Left lobe of liver (tissue), 2 donors: Measurements from ENCODE around the gene PITPNC1. TPM values are rescaled to one million over a fixed set of nuclear protein-coding genes. Genes with fewer than 3 reads are reported as not detected.
"Not testable (repeated sequence)": the region's sequence is repeated elsewhere in the genome, so short reads cannot be mapped to it uniquely, and the experiment has no call there.

ENCODE experiments used
- ATAC-seq: fragments of 200-7000 bp; cut with Tn5 transposase; one replicate; pipeline ENCODE4 v1.9.1; 2020; ENCODE audit warnings: mild to moderate bottlenecking, moderate library complexity
- DNase-seq: peaks from one replicate; pipeline ENCODE4 v3.0.0-alpha.2; 2020; ENCODE audit warnings: low spot score
- total RNA-seq: library from RNA; stranded (reverse); gene quantifications from one replicate; pipeline ENCODE4 v1.2.1, GENCODE V29; 2021
- donor health status: DM: no; HTN: no; CAD: no; lungs with moderate emphysema.
- donor health status: DM: no; HTN: yes; CAD: no.

PITPNC1 gene
- total RNA-seq, 1 donor from 2014 or later = 13.1 TPM

DNA sequence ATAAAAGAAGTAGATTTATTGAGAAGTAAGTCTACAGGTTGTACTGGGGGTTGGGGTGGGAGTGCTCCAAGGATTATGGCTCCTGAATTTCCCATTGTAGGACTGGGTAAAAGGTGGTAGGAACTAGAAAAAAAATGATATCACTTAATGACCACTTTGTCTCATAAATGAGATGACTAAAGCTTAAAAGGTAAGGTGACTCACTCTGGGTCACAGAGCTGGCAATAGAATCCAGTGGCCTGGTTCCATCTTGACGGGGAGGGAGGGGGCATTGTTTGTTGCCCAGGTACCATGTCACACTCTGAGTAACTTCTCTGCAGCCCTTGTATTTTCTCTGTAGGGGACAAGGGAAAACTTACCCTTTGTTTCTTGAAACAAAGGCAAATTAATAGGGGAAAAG lies 126.1 kb downstream of the PITPNC1 start:
- DNase-seq = no peak
- ATAC-seq = no peak

DNA sequence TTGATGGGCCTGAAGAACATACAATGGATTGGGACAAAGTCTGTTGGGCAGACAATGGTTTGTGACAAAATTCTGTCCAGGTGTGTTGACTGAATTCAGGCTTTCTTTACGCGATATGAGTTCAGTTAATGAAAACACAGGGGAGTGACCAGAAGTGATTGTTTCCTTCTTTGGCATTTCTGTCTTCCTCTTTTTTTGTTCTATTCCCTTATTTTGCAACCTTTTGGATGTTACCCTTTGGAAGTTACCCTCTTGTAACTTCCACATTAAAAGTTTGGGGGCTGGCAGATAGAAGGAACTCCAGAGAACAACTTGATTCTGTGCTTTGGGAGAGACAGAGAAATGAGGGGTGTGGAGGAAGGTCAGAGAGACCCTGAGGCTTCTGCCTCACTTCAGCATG lies 126.7 kb downstream of the PITPNC1 start:
- ATAC-seq (no peak), DNase-seq (no peak)

- ATAC-seq (no peak), DNase-seq (no peak)
Observed at GRCh38 chr17:67504182-67504581, 127.1 kb downstream of the PITPNC1 start.

DNA sequence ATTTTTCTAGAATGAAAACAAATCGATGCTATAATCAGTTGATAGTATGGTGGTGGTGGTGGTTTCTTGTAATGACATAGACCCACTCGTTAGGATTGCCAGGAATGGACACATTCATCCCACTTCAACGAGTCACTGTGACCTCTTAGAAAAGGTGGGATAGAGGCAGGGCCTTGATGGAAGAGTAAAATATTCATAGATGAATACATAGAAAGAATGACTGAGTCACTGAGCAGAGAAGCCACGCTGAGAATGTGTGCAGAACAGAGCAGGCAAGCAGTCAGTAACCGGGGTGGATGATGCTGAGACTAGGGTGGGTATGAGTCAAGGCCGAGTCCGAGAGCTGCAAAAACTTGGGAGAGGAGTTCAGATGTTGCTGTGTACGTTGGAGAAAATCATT lies 129.9 kb downstream of the PITPNC1 start:
- DNase-seq = no peak
- ATAC-seq = no peak

- DNase-seq = no peak
Observed at GRCh38 chr17:67509390-67510287, 132.6 kb downstream of the PITPNC1 start.

GRCh38 chr17:67511012-67511411 lies 133.9 kb downstream of the PITPNC1 start:
- no peak for ATAC-seq
- no peak for DNase-seq

More at GRCh38 chr17:67509390-67510287, 132.6 kb downstream of the PITPNC1 start:
- peak; percentile 66 for ATAC-seq

DNA sequence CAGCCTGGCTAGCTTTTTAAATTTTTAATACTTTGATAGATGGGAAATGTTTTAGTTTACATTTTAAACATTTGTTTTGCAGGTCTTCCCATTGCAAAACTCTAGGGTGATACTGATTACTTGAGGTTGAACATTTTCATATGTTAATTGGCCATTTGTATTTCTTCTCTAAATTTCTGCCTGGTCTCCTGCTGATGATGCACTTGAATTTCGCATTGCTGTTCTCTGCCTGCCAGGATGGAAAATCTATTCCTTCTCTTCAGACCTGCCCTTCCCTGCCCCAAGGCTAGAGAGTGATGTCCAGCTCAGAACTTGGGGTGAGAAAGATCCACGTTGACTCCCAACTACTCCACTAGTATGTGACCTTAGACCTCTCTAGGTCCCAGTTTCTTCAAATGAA lies 134.7 kb downstream of the PITPNC1 start:
- DNase-seq = no peak
- no peak for ATAC-seq

GRCh38 chr17:67514998-67515397 lies 137.9 kb downstream of the PITPNC1 start:
- DNase-seq (no peak), ATAC-seq (no peak)

DNA sequence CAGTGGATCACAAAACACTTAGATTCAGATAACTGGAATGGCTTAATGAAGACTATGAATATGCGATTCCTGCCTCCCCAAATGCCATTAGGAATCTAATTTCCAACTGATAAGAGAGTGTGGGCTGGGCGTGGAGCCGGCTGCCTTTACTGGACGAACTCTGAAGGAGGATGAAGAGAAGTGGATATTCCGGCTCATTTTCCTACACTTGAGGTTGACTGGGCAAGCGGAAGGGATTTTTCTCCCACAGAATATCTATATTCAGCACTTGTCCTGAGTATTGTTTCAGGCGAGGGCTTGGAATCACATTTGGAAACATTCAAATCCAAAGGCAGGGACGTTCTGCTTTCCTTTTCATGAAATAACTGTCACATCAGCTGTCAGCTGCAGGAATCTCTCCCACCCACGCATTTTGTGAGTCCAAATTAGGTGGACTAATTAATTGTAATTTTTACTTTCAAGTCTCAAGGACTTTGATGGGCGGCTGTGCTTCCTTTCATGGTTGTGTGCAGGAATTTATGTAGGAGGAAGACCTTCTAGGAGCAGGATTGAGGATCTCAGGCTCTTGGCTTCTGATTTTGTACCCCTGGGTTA lies 138.5 kb downstream of the PITPNC1 start:
- ATAC-seq (no peak), DNase-seq (no peak)

GRCh38 chr17:67516571-67516970 lies 139.5 kb downstream of the PITPNC1 start:
- ATAC-seq = not testable (repeated sequence)

GRCh38 chr17:67517325-67517724 lies 140.2 kb downstream of the PITPNC1 start:
- no peak for ATAC-seq

More at GRCh38 chr17:67516571-67516970, 139.5 kb downstream of the PITPNC1 start:
- DNase-seq = not testable (repeated sequence)

DNA sequence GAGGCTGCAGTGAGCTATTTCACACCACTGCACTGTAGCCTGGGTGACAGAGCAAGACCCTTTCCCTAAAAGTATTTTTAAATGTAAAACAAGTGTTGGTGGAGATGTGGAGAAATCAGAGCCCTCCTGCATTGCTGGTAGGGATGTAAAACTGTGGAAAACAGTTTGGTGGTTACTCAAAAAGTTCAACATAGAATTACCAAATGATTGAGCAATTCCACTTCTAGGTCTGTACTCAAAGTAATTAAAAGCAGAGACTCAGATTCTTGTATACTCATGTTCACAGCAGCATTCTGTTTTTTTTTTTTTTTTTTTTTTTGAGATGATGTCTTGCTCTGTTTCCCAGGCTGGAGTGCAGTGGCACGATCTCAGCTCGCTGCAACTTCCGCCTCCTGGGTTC lies 141.8 kb downstream of the PITPNC1 start:
- DNase-seq (no peak), ATAC-seq (no peak)

More at GRCh38 chr17:67517325-67517724, 140.2 kb downstream of the PITPNC1 start:
- no peak for DNase-seq

- ATAC-seq (no peak), DNase-seq (no peak)
Observed at GRCh38 chr17:67519801-67520251, 142.7 kb downstream of the PITPNC1 start.

GRCh38 chr17:67520252-67520906 lies 143.3 kb downstream of the PITPNC1 start:
- DNase-seq (no peak), ATAC-seq (peak; percentile 42)

DNA sequence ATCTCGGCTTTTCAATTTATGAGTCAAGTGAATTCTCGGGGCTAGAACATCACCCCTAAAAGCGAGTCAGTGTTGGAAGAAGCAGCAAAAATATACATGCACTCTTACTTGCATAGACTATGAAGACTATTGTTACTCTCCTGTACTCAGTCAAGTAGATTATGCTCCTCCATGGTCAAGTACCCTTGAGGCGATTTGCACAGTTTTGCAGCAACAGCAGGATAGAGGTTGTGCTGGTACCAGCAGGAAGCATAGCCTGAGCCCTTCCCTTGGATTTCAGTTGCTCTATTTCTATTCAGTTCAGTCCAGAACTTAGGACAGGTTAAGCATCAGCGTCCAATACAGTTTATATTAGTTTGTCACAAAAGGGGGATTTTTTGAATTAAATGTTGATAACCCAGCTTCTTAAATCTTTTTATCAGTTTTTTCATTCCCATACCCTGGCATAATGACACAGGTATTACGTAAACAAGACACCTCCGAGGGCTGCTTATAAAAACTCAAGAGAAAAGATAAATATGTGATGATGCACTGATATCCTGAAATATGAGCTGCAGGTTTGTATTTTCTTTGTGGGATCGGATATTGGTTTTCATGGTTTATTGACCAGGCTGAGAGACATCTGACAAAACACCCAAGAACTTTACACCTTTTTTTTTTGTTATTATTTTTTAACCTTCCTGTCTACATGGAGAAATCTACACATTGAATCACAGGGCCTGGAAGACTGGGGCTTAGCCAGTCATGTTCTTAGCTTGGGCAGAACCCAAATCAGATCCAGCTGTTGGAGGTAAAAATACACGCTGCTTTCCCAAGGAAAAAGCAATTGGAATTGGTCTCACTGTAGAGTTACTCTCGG lies 144.1 kb downstream of the PITPNC1 start:
- DNase-seq (no peak), ATAC-seq (no peak)

GRCh38 chr17:67521775-67522069 lies 144.6 kb downstream of the PITPNC1 start:
- no peak for ATAC-seq
- no peak for DNase-seq

DNA sequence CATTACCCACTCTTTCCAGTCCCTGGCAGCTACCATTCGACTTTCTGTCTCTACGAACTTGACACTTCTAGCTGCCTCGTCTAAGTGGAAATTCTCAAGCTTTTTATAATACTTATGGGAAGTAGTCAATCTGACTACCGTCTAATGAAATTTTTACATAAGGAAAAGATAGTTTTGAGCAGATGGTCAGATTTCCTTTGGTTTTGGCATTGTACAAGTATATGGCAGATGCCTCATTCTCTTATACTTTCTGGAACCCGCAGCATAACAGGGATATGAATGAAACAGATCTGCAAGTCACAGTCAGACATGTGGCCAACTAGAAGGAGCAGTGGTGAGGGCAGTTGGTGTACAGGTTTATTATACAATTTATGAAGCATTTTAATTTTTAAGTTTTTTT lies 146.0 kb downstream of the PITPNC1 start:
- DNase-seq = no peak
- ATAC-seq = no peak

GRCh38 chr17:67525239-67526135 lies 148.4 kb downstream of the PITPNC1 start:
- no peak for DNase-seq

DNA sequence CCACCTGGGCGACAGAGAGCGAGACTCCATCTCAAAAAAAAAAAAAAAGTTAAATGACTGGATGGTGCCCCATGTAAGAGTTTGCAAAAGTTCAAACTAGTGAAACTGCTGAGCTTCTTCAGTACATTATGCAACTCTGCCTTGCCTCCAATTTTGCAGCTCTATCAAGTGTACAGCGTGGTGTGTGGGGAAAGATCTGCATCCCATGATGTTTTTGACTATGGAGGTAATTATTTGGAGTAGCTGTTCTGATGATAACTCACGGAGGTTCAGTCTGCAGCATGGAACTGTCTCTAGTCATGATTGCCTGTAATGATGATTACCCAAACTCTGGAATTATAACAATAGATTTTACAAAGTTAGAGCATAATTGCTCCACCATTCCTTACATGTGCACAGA lies 149.6 kb downstream of the PITPNC1 start:
- DNase-seq = no peak

More at GRCh38 chr17:67525239-67526135, 148.4 kb downstream of the PITPNC1 start:
- no peak for ATAC-seq

More for the DNA sequence above, 149.6 kb downstream of the PITPNC1 start:
- peak; percentile 28 for ATAC-seq
